ENCODE measurements around the gene KISS1R.
"Not testable (repeated sequence)": the region's sequence is repeated elsewhere in the genome, so short reads cannot be mapped to it uniquely, and the experiment has no call there.

KISS1R gene

GRCh38 chr19:917323-918151 is at the start of gene KISS1R:
TSS of gene KISS1R (plus strand) at chr19:917333. CDS start at chr19:917503, 170 bp downstream.
- DNase-seq (ENCODE audit: low read depth): no peak

GRCh38 chr19:867855-868457 is 49.2 kb upstream of the KISS1R start:
- no peak for DNase-seq (ENCODE audit: low read depth)

- no peak for DNase-seq (ENCODE audit: low read depth)
Observed at GRCh38 chr19:868458-869244, 48.5 kb upstream of the KISS1R start.

- DNase-seq (ENCODE audit: low read depth): peak; percentile 58
Observed at GRCh38 chr19:869245-870177, 47.6 kb upstream of the KISS1R start.

GRCh38 chr19:870314-870713 is 46.8 kb upstream of the KISS1R start:
- DNase-seq (ENCODE audit: low read depth): no peak

GRCh38 chr19:870963-871401 is 46.2 kb upstream of the KISS1R start:
- DNase-seq (ENCODE audit: low read depth): no peak

- no peak for DNase-seq (ENCODE audit: low read depth)
Observed at GRCh38 chr19:871446-872265, 45.5 kb upstream of the KISS1R start.

GRCh38 chr19:872266-872951 is 44.7 kb upstream of the KISS1R start:
- no peak for DNase-seq (ENCODE audit: low read depth)

GRCh38 chr19:873084-873483 is 44.0 kb upstream of the KISS1R start:
- DNase-seq (ENCODE audit: low read depth): no peak

GRCh38 chr19:873561-874041 is 43.5 kb upstream of the KISS1R start:
- DNase-seq (ENCODE audit: low read depth): no peak

- DNase-seq (ENCODE audit: low read depth): no peak
Observed at GRCh38 chr19:875265-875879, 41.8 kb upstream of the KISS1R start.

GRCh38 chr19:876089-876488 is 41.0 kb upstream of the KISS1R start:
- no peak for DNase-seq (ENCODE audit: low read depth)

- no peak for DNase-seq (ENCODE audit: low read depth)
Observed at GRCh38 chr19:876780-877314, 40.3 kb upstream of the KISS1R start.

GRCh38 chr19:877992-878660 is 39.0 kb upstream of the KISS1R start:
- DNase-seq (ENCODE audit: low read depth): not testable (repeated sequence)

- DNase-seq (ENCODE audit: low read depth): not testable (repeated sequence)
Observed at GRCh38 chr19:878751-879561, 38.2 kb upstream of the KISS1R start.

GRCh38 chr19:879711-880438 is 37.3 kb upstream of the KISS1R start:
- no peak for DNase-seq (ENCODE audit: low read depth)
